HL-60 (cell line): ENCODE data around the gene CSNK2A2.

ENCODE experiments used
- DNase-seq, 2 experiments: peaks; one replicate each; pipeline ENCODE4 v3.0.0-alpha.2; 2010 to 2020; ENCODE audit warnings: low read depth in 1 of 2, low spot score in 1 of 2
- H3K27ac ChIP-seq: fragments of 250-450 bp; sonication (Bioruptor Pico); replicated peaks from 2 replicates; pipeline ENCODE4 v1.5.1; 2020; ENCODE audit warnings: mild to moderate bottlenecking, moderate library complexity
- H3K27me3 ChIP-seq: fragments of 250-450 bp; sonication (Bioruptor Pico); 2 replicates; pipeline ENCODE4 v1.5.1; 2021; ENCODE audit warnings: mild to moderate bottlenecking, moderate library complexity; ENCODE audit not compliant: insufficient read depth, poor library complexity, severe bottlenecking
- H3K4me3 ChIP-seq: replicated peaks from 2 replicates; pipeline ENCODE4 v1.5.1; 2011; ENCODE audit warnings: mild to moderate bottlenecking, control low read depth, low read length; ENCODE audit not compliant: insufficient read depth
- CTCF ChIP-seq: IDR thresholded peaks from one replicate; pipeline ENCODE4 v1.5.1; 2011; ENCODE audit warnings: low read length, control low read depth, inconsistent platforms; ENCODE audit not compliant: insufficient read depth
- GABPA ChIP-seq: IDR thresholded peaks from 2 replicates; pipeline ENCODE4 v1.6.1; 2012; ENCODE audit warnings: low read depth
- POLR2AphosphoS5 ChIP-seq: IDR thresholded peaks from 2 replicates; pipeline ENCODE4 v1.6.1; 2012; ENCODE audit warnings: low read depth
- REST ChIP-seq: IDR thresholded peaks from 2 replicates; pipeline ENCODE4 v1.6.1; 2012; ENCODE audit warnings: low read depth; ENCODE audit not compliant: insufficient replicate concordance
- SPI1 ChIP-seq: IDR thresholded peaks from 2 replicates; pipeline ENCODE4 v1.6.1; 2012; ENCODE audit warnings: low read depth, mild to moderate bottlenecking, borderline replicate concordance

Gene CSNK2A2

GRCh38 chr16:58170223-58170622, 27.7 kb downstream of the CSNK2A2 start:
- Histone ChIP-seq H3K27ac (no peak overlapping the region), H3K27me3 (no peaks in the 10 kb centered on the region), H3K4me3 (no peak overlapping the region)
- TF ChIP-seq CTCF: no peak
- TF ChIP-seq GABPA: no peak
- TF ChIP-seq SPI1: no peak
- TF ChIP-seq REST: no peak
- TF ChIP-seq POLR2AphosphoS5: no peak
- DNase-seq: no peak

GRCh38 chr16:58160855-58161254, 37.1 kb downstream of the CSNK2A2 start:
- Histone ChIP-seq H3K4me3 (no peak overlapping the region), H3K27me3 (no peaks in the 10 kb centered on the region), H3K27ac (no peak overlapping the region)
- no peak for DNase-seq
- TF ChIP-seq GABPA (no peak), SPI1 (no peak), POLR2AphosphoS5 (no peak), REST (no peak), CTCF (no peak)

GRCh38 chr16:58158725-58159124, 39.2 kb downstream of the CSNK2A2 start:
- Histone ChIP-seq H3K4me3 (no peak overlapping the region), H3K27ac (no peak overlapping the region), H3K27me3 (no peaks in the 10 kb centered on the region)
- TF ChIP-seq REST (no peak), CTCF (no peak), SPI1 (no peak), POLR2AphosphoS5 (no peak), GABPA (no peak)
- no peak for DNase-seq
